ENCODE data around the gene PDAP1.

DNA sequence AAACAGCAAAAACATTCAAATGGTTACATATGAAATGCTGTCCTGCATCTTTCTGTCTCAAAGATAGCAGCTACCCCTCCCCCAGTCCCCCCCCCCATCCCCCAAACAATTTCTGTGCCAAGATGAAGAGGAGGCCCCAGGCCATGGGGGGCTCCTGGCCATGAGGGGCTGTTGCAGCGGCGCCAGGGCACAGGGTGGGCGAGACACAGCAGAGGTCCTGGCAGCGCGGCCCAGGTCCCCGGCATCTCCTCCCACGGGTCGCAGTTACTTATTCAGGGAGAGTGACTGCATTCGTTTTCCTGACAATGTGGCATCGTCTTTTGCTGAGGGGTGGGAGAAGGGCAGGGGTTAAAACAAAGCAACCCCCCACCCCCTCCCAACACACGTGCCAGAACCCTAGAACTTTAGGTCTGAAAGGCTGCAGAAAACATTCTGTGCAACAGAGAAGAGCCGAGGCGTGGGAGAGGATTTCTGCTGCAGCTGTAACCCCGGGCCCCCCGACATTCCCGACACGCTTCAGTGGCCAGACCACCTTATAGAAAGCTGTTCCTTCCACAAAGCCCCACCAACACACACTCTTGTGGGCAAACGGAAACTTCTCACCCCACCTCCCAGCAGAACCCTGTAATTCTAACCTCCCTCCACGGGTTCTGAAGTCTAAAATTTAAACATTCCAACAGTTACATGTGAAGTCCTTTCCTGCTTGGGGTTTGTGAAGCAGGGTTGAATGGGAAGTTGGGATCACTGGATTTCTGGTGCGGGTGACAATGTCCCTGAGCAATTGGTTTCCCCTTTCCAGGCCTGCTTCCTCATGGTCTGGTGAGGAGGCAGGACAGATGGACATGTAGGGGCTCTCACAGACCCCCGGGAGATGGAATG, 11.7 kb downstream of the PDAP1 start:
- TF ChIP-seq, protein P1, sequence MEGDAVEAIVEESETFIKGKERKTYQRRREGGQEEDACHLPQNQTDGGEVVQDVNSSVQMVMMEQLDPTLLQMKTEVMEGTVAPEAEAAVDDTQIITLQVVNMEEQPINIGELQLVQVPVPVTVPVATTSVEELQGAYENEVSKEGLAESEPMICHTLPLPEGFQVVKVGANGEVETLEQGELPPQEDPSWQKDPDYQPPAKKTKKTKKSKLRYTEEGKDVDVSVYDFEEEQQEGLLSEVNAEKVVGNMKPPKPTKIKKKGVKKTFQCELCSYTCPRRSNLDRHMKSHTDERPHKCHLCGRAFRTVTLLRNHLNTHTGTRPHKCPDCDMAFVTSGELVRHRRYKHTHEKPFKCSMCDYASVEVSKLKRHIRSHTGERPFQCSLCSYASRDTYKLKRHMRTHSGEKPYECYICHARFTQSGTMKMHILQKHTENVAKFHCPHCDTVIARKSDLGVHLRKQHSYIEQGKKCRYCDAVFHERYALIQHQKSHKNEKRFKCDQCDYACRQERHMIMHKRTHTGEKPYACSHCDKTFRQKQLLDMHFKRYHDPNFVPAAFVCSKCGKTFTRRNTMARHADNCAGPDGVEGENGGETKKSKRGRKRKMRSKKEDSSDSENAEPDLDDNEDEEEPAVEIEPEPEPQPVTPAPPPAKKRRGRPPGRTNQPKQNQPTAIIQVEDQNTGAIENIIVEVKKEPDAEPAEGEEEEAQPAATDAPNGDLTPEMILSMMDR (IDR thresholded peaks at IDR 0.05): no peak
- TF ChIP-seq POLR2AphosphoS5 (IDR thresholded peaks at IDR 0.05): no peak

All from prostate gland (tissue), 2 donors.